Mesenchymal stem cell (in vitro differentiated cells and primary cell): ENCODE results near the gene CERKL.

Source experiments
- DNase-seq: peaks from one replicate; pipeline ENCODE4 v3.0.0-alpha.2; 2013
- H2AFZ ChIP-seq: one replicate; pipeline ENCODE4 v1.6.1; 2013; ENCODE audit warnings: low read depth, mild to moderate bottlenecking, control low read depth, inconsistent platforms, low read length, moderate library complexity
- H2AK5ac ChIP-seq: 2 replicates; pipeline ENCODE4 v1.6.1; 2013; ENCODE audit warnings: low read length, moderate library complexity, mild to moderate bottlenecking, inconsistent platforms; ENCODE audit not compliant: severe bottlenecking
- H2BK120ac ChIP-seq: one replicate; pipeline ENCODE4 v1.6.1; 2013; ENCODE audit warnings: low read depth, mild to moderate bottlenecking, inconsistent platforms, low read length, moderate library complexity
- H2BK12ac ChIP-seq, 2 experiments: one replicate each; pipeline ENCODE4 v1.6.1; 2013; ENCODE audit warnings: inconsistent platforms in 2 of 2, low read length in 2 of 2, mild to moderate bottlenecking in 2 of 2, moderate library complexity in 2 of 2, control low read depth in 1 of 2
- H2BK15ac ChIP-seq: one replicate; pipeline ENCODE4 v1.6.1; 2013; ENCODE audit warnings: mild to moderate bottlenecking, low read depth, inconsistent platforms; ENCODE audit not compliant: poor library complexity, severe bottlenecking
- H2BK5ac ChIP-seq: 2 replicates; pipeline ENCODE4 v1.6.1; 2013; ENCODE audit warnings: low read depth, mild to moderate bottlenecking, low read length, control low read depth, inconsistent platforms; ENCODE audit not compliant: poor library complexity, severe bottlenecking
- H3K14ac ChIP-seq, 2 experiments: one replicate each; pipeline ENCODE4 v1.6.1; 2013; ENCODE audit warnings: inconsistent platforms in 2 of 2, low read length in 2 of 2, control low read depth in 1 of 2, mild to moderate bottlenecking in 1 of 2, moderate library complexity in 1 of 2
- H3K18ac ChIP-seq, 2 experiments: one replicate each; pipeline ENCODE4 v1.6.1; 2013; ENCODE audit warnings: inconsistent platforms in 2 of 2, low read length in 2 of 2, control low read depth in 1 of 2, low read depth in 1 of 2, mild to moderate bottlenecking in 1 of 2
- H3K23ac ChIP-seq, 2 experiments: one replicate each; pipeline ENCODE4 v1.6.1; 2013; ENCODE audit warnings: inconsistent platforms in 2 of 2, low read length in 2 of 2, mild to moderate bottlenecking in 2 of 2, moderate library complexity in 2 of 2, control low read depth in 1 of 2
- H3K27ac ChIP-seq: 2 replicates; pipeline ENCODE4 v1.5.1; 2013; ENCODE audit warnings: mild to moderate bottlenecking, moderate library complexity, low read length, control low read depth, inconsistent platforms; ENCODE audit not compliant: poor library complexity, severe bottlenecking
- H3K27me3 ChIP-seq, 2 experiments: 2 replicates each; pipeline versions ENCODE4 v1.6.1 to v1.7.0; 2013; ENCODE audit warnings: low read length in 2 of 2, mild to moderate bottlenecking in 2 of 2, moderate library complexity in 2 of 2, control low read depth in 1 of 2, inconsistent platforms in 1 of 2; ENCODE audit not compliant: control insufficient read depth in 1 of 2, insufficient read depth in 1 of 2
- H3K36me3 ChIP-seq, 2 experiments: 2 replicates each; pipeline versions ENCODE4 v1.6.1 to v1.7.0; 2013; ENCODE audit warnings: low read length in 2 of 2, control low read depth in 1 of 2, inconsistent platforms in 1 of 2, low read depth in 1 of 2, mild to moderate bottlenecking in 1 of 2; ENCODE audit not compliant: insufficient read depth in 2 of 2, control insufficient read depth in 1 of 2
- H3K4ac ChIP-seq, 2 experiments: one replicate each; pipeline ENCODE4 v1.6.1; 2013; ENCODE audit warnings: inconsistent platforms in 2 of 2, low read length in 2 of 2, mild to moderate bottlenecking in 2 of 2, moderate library complexity in 2 of 2, control low read depth in 1 of 2, low read depth in 1 of 2
- H3K4me1 ChIP-seq: 2 replicates; pipeline ENCODE4 v1.6.1; 2013; ENCODE audit warnings: low read depth, low read length, control low read depth; ENCODE audit not compliant: control insufficient read depth, insufficient read depth
- H3K4me2 ChIP-seq: 2 replicates; pipeline ENCODE4 v1.6.1; 2013; ENCODE audit warnings: low read length, mild to moderate bottlenecking, inconsistent platforms; ENCODE audit not compliant: poor library complexity, severe bottlenecking
- H3K4me3 ChIP-seq, 2 experiments: 2 replicates each; pipeline versions ENCODE4 v1.5.1 to v1.7.0; 2013; ENCODE audit warnings: low read length in 2 of 2, mild to moderate bottlenecking in 2 of 2, control low read depth in 1 of 2, low read depth in 1 of 2; ENCODE audit not compliant: insufficient read depth in 1 of 2
- H3K79me1 ChIP-seq: replicated peaks from 2 replicates; pipeline ENCODE4 v1.6.1; 2013; ENCODE audit warnings: mild to moderate bottlenecking, control low read depth, low read length, inconsistent platforms; ENCODE audit not compliant: poor library complexity, severe bottlenecking
- H3K9ac ChIP-seq: 2 replicates; pipeline ENCODE4 v1.7.0; 2013; ENCODE audit warnings: mild to moderate bottlenecking, low read length, moderate library complexity
- H3K9me3 ChIP-seq: 2 replicates; pipeline ENCODE4 v1.7.0; 2013; ENCODE audit warnings: mild to moderate bottlenecking, low read length; ENCODE audit not compliant: control insufficient read depth
- H4K8ac ChIP-seq: one replicate; pipeline ENCODE4 v1.6.1; 2013; ENCODE audit warnings: inconsistent platforms, mild to moderate bottlenecking, low read length, moderate library complexity
- H4K91ac ChIP-seq: one replicate; pipeline ENCODE4 v1.6.1; 2013; ENCODE audit warnings: mild to moderate bottlenecking, low read length, inconsistent platforms
- WGBS: methylation state at CpG from one replicate; pipeline ENCODE4 v1.1.7; 2013; ENCODE audit warnings: mixed read lengths; 5-methylcytosine and 5-hydroxymethylcytosine counted together

CERKL gene

GRCh38 chr2:181528441-181528840 lies 128.5 kb downstream of the CERKL start:
- H3K79me1 ChIP-seq, result no peaks in the 10 kb centered on the region
- H3K4me1 ChIP-seq, result no peaks in the 10 kb centered on the region
- H3K36me3 ChIP-seq, result peaks cover 0 to 30% of the 10 kb centered on the region in 2 experiments
- WGBS, result 100% methylated on average over 1 of the region's 1 CpG
- H3K18ac ChIP-seq, result no peak overlapping the region
- H3K4me2 ChIP-seq, result no peak overlapping the region
- no peak overlapping the region for H3K27ac ChIP-seq
- H4K8ac ChIP-seq, result no peak overlapping the region
- no peak overlapping the region for H4K91ac ChIP-seq
- no peak overlapping the region for H3K14ac ChIP-seq
- H3K4ac ChIP-seq, result no peak overlapping the region
- H3K9me3 ChIP-seq, result no peaks in the 10 kb centered on the region
- H2BK12ac ChIP-seq, result no peak overlapping the region
- H2BK15ac ChIP-seq, result no peak overlapping the region
- no peak overlapping the region for H2AFZ ChIP-seq
- H2BK120ac ChIP-seq, result no peak overlapping the region
- H3K27me3 ChIP-seq, result no peaks in the 10 kb centered on the region
- H3K9ac ChIP-seq, result no peak overlapping the region
- no peak overlapping the region for H2AK5ac ChIP-seq
- no peak overlapping the region for H3K4me3 ChIP-seq
- DNase-seq, result no peak
- H3K23ac ChIP-seq, result no peak overlapping the region
- no peak overlapping the region for H2BK5ac ChIP-seq

GRCh38 chr2:181527058-181527457 lies 129.8 kb downstream of the CERKL start:
- Histone ChIP-seq H2AK5ac (no peak overlapping the region), H2BK5ac (no peak overlapping the region), H3K36me3 (peaks cover 0 to 38% of the 10 kb centered on the region in 2 experiments), H3K79me1 (no peaks in the 10 kb centered on the region), H3K4ac (no peak overlapping the region), H3K14ac (no peak overlapping the region), H3K18ac (no peak overlapping the region), H4K8ac (no peak overlapping the region), H3K27me3 (no peaks in the 10 kb centered on the region), H3K23ac (no peak overlapping the region), H2AFZ (no peak overlapping the region), H3K9me3 (no peaks in the 10 kb centered on the region), H3K27ac (no peak overlapping the region), H3K4me2 (no peak overlapping the region), H2BK15ac (no peak overlapping the region), H3K4me3 (no peak overlapping the region), H3K4me1 (no peaks in the 10 kb centered on the region), H2BK12ac (no peak overlapping the region), H2BK120ac (no peak overlapping the region), H4K91ac (no peak overlapping the region), H3K9ac (no peak overlapping the region)
- WGBS, result 81% methylated on average over 3 of the region's 6 CpGs
- DNase-seq, result no peak

GRCh38 chr2:181526014-181526413 lies 130.9 kb downstream of the CERKL start:
- no peak overlapping the region for H3K4me3 ChIP-seq
- H3K4ac ChIP-seq, result no peak overlapping the region
- H3K27ac ChIP-seq, result no peak overlapping the region
- no peaks in the 10 kb centered on the region for H3K27me3 ChIP-seq
- no peak overlapping the region for H2BK5ac ChIP-seq
- no peaks in the 10 kb centered on the region for H3K9me3 ChIP-seq
- H2BK15ac ChIP-seq, result no peak overlapping the region
- H2AK5ac ChIP-seq, result no peak overlapping the region
- H2BK120ac ChIP-seq, result no peak overlapping the region
- H3K9ac ChIP-seq, result no peak overlapping the region
- peaks cover 0 to 30% of the 10 kb centered on the region in 2 experiments for H3K36me3 ChIP-seq
- H4K8ac ChIP-seq, result no peak overlapping the region
- no peak overlapping the region for H4K91ac ChIP-seq
- no peak overlapping the region for H3K18ac ChIP-seq
- no peak overlapping the region for H2BK12ac ChIP-seq
- no peak overlapping the region for H3K14ac ChIP-seq
- H3K4me2 ChIP-seq, result no peak overlapping the region
- WGBS, result 96% methylated on average over 3 of the region's 4 CpGs
- H3K79me1 ChIP-seq, result no peaks in the 10 kb centered on the region
- H3K4me1 ChIP-seq, result no peaks in the 10 kb centered on the region
- H3K23ac ChIP-seq, result no peak overlapping the region
- DNase-seq, result no peak
- H2AFZ ChIP-seq, result no peak overlapping the region

- H3K4me3 ChIP-seq, result no peak overlapping the region
- 100% methylated on average over 4 of the region's 5 CpGs for WGBS
- no peak for DNase-seq
Measured at GRCh38 chr2:181523756-181524155, 133.1 kb downstream of the CERKL start.

More at GRCh38 chr2:181523756-181524155, 133.1 kb downstream of the CERKL start:
- Histone ChIP-seq H3K14ac (no peak overlapping the region), H2BK12ac (no peak overlapping the region), H3K79me1 (no peaks in the 10 kb centered on the region), H2AK5ac (no peak overlapping the region), H4K8ac (no peak overlapping the region), H2AFZ (no peak overlapping the region), H2BK5ac (no peak overlapping the region), H3K23ac (no peak overlapping the region), H3K18ac (no peak overlapping the region), H2BK15ac (no peak overlapping the region), H2BK120ac (no peak overlapping the region), H3K4ac (no peak overlapping the region), H3K4me1 (no peaks in the 10 kb centered on the region), H3K4me2 (no peak overlapping the region), H3K9ac (no peak overlapping the region), H3K27ac (no peak overlapping the region), H3K27me3 (no peaks in the 10 kb centered on the region), H3K36me3 (peaks cover 0 to 21% of the 10 kb centered on the region in 2 experiments), H3K9me3 (no peaks in the 10 kb centered on the region), H4K91ac (no peak overlapping the region)
